NCI-H2171 treated with DMSO at 0.1 percent for 48 hours (cell line): Measurements from ENCODE around the gene CTNNB1.
"Not testable (repeated sequence)": the region's sequence is repeated elsewhere in the genome, so short reads cannot be mapped to it uniquely, and the experiment has no call there.

Experiments used
- DNase-seq: peaks from one replicate; lab custom pipeline; 2025; lab: John Stamatoyannopoulos, UW

CTNNB1 gene

DNA sequence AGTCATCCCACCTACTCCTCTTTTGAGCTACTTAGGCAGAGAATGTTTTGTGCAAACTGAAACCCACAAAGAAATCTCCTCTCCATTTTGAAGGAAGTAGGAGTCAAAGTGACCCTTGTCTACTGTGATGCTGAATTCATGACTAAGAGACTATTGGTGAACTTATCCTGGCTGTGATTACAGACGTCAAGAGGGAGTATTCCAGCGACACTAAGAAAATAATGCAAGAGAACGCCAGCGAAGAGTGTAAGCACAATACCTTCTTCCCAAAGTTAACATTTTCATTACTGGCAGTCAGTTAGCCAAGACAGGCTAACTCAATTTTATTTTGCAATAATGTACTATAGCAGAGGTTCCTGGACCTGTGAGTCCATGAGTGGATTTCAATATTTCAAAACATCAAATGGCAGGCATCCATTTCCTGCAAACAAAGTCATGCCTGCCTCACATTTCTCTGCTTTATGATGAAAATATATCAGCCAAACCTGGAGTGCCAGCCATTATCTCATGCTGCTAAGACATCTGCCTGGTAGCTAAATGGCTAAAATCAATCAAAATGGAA is 59.0 kb downstream of the CTNNB1 start:
- no peak for DNase-seq

DNA sequence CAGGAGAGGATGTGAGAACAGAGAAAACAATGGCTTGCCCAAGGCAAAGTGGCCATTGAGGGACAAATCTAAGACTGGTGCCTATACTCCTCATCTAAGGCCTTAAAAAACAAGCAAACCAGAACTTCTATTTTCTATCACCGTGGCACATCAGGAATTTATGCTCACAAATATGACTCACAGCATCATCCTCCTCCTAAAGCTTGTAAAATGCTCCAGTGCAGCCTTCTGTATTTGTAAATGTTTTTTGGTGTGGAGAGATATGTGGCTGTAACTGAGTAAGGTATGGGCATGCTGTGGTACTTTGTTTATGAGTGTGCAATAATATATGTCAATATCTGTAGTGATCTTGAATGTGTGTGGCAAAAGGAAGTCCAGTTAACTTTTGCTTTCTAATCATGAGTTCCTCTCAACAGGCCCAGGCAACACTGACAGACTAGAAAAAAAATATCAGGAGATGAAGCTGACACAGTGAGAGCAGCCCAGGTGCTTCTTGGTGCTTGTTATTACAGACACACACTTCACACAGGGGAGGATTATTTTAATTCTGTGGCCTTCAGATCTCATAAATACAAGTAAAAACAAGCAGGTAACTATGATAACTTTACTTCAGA is 60.3 kb downstream of the CTNNB1 start:
- no peak for DNase-seq

DNA sequence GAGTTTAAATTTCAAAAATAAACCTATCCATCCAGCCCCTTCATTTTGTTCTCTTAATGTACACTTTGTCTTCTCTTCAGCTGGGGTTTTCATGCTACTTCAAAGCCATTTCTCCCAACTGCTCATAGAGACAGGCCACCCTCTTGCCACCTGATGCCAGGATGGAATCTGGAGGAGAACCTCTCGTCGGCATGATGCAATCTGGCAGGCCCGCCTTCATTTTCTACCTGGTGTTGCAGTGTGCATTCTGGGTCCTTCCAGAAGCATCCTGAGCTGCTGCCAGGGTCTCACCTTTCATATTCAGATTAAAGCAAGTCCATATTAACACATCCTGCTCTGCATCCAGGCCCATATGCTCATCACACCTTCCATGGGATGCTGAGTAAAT is 60.8 kb downstream of the CTNNB1 start:
- no peak for DNase-seq

DNA sequence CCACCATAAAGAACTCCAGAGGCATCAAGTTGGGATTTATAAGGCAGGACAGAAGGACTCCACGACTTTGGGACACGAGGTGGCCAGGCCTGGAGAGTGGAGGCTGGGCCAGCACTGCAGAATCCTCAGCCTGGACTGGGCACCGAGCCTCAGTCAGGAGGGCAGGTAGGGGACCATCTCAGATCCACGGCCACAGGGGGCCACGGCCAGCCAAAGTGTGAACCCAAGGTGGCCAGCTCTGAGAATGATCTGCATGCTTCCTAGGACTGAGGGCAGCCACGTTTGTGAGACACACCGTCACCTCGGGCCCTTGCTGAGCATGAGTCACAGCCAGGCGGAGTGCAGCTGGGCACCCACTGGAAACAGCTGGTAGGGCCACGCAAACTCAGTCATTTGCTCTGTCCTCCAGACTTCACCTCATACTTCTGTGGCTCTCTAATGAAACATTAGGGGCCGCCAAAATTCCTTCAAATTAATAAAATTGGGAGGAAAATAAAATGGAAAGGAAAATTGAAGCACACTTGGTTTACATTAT is 65.8 kb downstream of the CTNNB1 start:
- DNase-seq = no peak

DNA sequence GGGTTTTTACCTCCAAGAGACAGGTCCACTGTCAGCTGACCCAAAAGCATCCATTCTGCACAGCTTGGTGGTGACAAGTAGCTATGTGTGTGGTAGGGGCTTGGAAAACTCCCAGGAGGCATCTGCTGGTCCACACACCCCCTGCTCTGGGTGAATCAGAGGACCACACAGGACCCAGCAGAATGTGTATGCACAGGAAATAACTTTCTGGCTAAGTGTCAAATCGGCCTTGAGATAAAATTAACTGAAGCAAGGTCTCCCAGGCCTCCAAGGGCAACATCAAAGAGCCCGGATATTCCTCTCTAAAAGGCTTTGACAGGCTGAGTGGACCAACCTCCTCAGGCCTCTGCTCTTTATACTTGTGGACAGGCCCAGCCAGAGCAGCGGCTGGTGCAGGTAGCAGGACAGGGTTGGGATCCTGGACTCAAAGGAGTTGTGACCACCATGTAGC is 66.5 kb downstream of the CTNNB1 start:
- no peak for DNase-seq

DNA sequence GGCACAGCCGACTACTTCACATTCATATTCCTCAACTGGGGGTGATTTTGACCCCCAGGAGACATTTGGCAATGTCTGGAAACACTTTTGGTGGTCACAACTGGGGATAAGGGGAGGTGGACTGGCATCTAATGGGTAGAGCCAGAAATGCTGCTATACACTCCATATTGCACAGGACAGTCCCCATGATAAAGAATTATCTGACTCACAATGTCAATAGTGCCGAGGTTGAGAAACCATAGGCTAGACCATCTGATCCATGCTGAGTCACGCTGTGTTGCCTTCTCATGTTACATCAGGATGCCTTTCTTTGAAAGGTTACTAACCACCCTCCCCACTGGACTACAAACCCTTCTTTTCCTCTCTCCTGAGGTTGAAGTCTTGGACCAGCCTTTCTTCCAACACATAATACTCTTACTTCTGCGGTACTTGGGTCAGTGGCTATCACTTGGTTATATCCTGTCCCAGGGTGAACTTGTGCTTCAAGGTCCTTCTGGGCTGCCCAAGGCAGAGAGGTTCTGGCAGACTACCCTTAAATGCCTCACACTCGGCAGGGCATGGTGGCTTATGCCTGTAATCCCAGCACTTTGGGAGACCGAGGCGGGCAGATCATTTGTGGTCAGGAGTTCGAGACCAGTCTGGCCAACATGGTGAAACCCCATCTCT is 68.8 kb downstream of the CTNNB1 start:
- DNase-seq = no peak

DNA sequence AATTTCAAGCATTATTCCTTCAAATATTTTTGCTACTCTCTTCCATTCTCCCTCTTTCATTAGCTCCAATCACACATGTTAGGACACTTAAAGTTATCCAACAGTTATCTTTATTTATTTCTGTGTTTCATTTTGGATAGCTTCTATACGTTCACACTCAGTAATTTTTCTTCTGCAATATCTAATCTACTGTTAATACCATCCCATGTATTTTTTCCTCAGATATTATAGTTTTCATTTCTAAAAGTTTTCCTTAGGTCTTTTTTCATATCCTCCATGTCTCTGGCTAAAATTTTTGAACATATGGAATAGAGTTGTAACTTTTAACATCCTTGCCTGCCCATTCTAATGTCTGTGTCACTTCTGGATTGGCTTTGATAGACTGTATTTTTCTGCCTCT is 73.4 kb downstream of the CTNNB1 start:
- no peak for DNase-seq

DNA sequence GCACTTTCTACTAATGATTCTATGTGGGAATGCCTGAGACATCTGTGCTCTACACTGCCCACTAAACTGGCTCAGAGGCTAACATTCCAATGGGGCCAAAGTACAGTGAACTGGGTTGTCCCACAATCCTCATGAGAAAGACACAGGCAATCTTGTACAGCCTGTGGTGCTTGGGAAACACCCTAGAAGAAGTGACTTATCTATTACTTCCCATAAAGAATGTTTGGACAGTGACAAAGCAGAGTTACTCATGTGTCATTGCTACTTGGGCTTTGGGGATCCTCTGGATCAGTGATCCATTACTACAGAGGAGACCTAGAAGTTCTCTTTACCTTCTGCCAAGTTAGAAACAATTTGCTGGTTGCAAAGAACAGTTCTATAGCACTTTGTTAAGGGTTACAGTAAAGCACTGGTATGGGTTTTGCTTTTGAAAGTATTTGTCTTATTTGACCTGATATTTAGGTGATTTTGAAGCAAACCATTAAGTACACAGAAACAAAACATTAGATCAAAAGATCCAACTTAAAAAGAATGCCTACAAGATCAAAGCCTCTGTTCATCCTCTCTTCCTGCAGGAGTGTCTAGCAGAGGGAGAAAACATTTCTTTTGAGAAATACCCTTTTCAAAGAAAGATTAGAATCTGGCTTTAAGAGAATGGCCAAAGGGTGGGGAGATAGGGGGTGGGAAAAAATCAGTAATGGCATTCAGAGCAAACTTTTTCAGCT is 75.8 kb downstream of the CTNNB1 start:
- no peak for DNase-seq

DNA sequence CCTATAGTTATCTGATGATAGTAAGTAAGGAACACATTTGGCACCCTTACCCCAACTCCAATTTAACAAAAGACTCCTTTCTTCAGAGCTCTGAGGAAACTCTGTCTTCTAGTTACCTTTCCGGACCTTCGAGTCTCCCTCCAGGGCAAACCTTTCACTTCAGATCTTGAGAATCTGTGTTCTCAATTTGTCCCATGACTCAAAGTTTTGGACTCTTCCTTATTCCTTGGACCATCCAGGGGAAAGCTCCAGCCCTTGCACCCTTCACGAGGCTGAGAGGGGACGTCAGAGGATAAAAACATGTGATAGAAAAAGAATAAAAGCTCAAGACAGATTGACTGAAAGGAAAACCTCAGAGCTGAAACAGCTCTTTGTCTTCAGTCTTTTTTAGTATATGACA is 76.9 kb downstream of the CTNNB1 start:
- DNase-seq = no peak

DNA sequence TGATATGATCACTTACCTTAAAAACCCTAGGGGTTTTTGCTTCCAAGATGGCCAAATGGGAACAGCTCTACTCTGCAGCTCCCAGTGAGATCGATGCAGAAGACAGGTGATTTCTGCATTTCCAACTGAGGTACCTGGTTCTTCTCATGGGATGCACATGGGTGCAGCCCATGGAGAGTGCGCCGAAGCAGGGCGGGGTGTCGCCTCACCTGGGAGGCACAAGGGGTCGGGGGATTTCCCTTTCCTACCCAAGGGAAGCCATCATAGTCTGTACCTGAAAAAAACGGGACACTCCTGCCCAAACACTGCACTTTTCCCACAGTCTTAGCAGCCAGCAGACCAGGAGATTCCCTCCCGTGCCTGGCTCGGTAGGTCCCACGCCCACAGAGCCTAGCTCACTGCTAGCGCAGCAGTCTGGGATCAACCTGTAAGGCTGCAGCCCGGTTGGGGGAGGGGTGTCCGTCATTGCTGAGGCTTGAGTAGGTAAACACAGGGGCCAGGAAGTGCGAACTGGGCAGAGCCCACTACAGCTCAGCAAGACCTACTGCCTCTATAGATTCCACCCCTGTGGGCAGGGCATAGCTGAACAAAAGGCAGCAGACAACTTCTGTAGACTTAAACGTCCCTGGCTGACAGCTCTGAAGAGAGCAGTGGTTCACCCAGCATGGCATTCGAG is 78.6 kb downstream of the CTNNB1 start:
- no peak for DNase-seq

DNA sequence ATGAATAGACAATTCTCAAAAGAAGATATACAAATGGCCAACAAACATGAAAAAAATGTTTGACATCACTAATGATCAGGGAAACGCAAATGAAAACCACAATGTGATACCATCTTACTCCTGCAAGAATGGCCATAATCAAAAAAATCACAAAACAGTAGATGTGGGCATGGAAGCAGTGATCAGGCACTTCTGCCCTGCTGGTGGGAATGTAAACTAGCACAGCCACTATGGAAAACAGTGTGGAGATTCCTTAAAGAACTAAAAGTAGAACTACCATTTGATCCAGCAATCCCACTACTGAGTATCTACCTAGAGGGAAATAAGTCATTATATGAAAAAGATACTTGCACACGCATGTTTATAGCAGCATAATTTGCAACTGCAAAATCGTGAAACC is 85.6 kb downstream of the CTNNB1 start:
- not testable (repeated sequence) for DNase-seq

DNA sequence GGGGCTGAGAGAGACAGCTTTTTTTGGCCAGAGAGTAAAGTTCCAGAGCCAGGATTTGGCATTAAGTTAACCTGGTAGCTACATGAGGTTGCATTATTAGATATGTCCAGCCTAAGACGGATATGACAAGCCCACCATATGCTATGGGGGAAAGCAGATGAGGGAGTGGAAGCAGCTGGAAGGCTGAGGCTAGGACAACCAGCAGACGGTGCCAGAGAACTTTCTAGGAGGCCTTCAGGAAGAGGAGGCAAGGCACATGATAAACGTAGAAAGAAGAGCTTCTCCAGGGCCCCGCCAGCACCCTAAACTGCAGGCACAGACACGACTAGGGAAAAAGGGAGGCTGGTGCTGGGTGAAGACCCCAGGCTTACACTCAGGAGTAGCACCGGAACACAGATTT is 87.0 kb downstream of the CTNNB1 start:
- no peak for DNase-seq

DNA sequence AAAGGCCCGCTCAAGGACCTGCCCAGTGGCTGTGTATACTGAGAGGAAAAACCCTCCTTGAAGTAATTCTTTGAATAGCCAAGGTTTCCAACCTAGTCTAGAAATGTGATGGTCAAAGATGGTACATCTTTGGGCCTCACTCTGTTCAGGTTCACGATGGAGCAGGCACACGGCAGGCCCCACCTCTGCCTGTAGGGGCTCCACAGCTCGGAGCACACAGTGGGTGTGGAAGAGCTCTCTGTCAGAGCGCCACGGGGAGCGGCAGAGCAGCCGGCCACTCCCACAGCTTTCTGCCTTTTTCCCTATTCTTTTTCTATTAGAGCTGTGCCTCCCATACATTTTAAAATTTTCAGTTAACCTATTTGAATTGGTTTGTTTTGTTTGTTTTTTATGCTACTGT is 89.5 kb downstream of the CTNNB1 start:
- DNase-seq = no peak
